GM23338 (cell line): ENCODE measurements around the gene SARDH. TPM values are rescaled to one million over a fixed set of nuclear protein-coding genes. Genes with fewer than 3 reads are reported as not detected.

ENCODE experiments used
- ATAC-seq: fragments of 200-7000 bp; cut with Tn5 transposase; 3 replicates; pipeline ENCODE4 v1.9.1; 2020
- DNase-seq: peaks from one replicate; pipeline ENCODE4 v3.0.0-alpha.2; 2015; ENCODE audit warnings: low spot score
- H2AFZ ChIP-seq: fragments of 200-600 bp; sonication (generic); 2 replicates; pipeline ENCODE4 v1.8.0; 2016; ENCODE audit warnings: antibody characterized with exemption, mild to moderate bottlenecking, moderate library complexity
- H3F3A ChIP-seq: fragments of 200-600 bp; sonication (generic); replicated peaks from 2 replicates; pipeline ENCODE4 v1.8.0; 2017; ENCODE audit warnings: antibody characterized with exemption, mixed run types, low read depth
- H3K27ac ChIP-seq: fragments of 200-600 bp; sonication (generic); 2 replicates; pipeline ENCODE4 v1.6.1; 2016; ENCODE audit warnings: low read depth
- H3K27me3 ChIP-seq: fragments of 200-600 bp; sonication (generic); 2 replicates; pipeline ENCODE4 v1.8.0; 2016; ENCODE audit warnings: mild to moderate bottlenecking, mixed run types, moderate library complexity; ENCODE audit not compliant: insufficient read depth
- H3K36me3 ChIP-seq: fragments of 200-600 bp; sonication (generic); 2 replicates; pipeline ENCODE4 v1.8.0; 2016; ENCODE audit warnings: mild to moderate bottlenecking; ENCODE audit not compliant: insufficient read depth
- H3K4me1 ChIP-seq: fragments of 200-600 bp; sonication (generic); 2 replicates; pipeline ENCODE4 v1.8.0; 2016; ENCODE audit warnings: mild to moderate bottlenecking, moderate library complexity; ENCODE audit not compliant: insufficient read depth
- H3K4me2 ChIP-seq: fragments of 200-600 bp; sonication (generic); 2 replicates; pipeline ENCODE4 v1.7.1; 2017; ENCODE audit warnings: mixed run types
- H3K4me3 ChIP-seq: fragments of 200-600 bp; sonication (generic); 2 replicates; pipeline ENCODE4 v1.6.1; 2016; ENCODE audit warnings: mixed run types
- H3K79me2 ChIP-seq: fragments of 200-600 bp; sonication (generic); replicated peaks from 2 replicates; pipeline ENCODE4 v1.8.0; 2017; ENCODE audit warnings: mild to moderate bottlenecking; ENCODE audit not compliant: insufficient read depth
- H3K9me2 ChIP-seq: fragments of 200-600 bp; sonication (generic); 2 replicates; pipeline ENCODE4 v1.8.0; 2017; ENCODE audit not compliant: insufficient read depth
- H4K20me1 ChIP-seq: fragments of 200-600 bp; sonication (generic); replicated peaks from 2 replicates; pipeline ENCODE4 v1.8.0; 2017; ENCODE audit warnings: mild to moderate bottlenecking; ENCODE audit not compliant: insufficient read depth
- H3K27ac Mint-ChIP-seq: 2 replicates; pipeline ENCODE4 v1.8.0; 2020; ENCODE audit warnings: inconsistent platforms, mild to moderate bottlenecking, moderate library complexity, mixed read lengths
- H3K27me3 Mint-ChIP-seq: 3 replicates; pipeline ENCODE4 v1.8.0; 2022; ENCODE audit warnings: low read depth, mild to moderate bottlenecking, moderate library complexity, mixed read lengths, inconsistent platforms; ENCODE audit not compliant: insufficient read depth, poor library complexity
- H3K36me3 Mint-ChIP-seq: 3 replicates; pipeline ENCODE4 v1.8.0; 2021; ENCODE audit warnings: low read depth, mild to moderate bottlenecking, inconsistent platforms, moderate library complexity, mixed read lengths
- H3K4me1 Mint-ChIP-seq: 3 replicates; pipeline ENCODE4 v1.8.0; 2020; ENCODE audit warnings: mild to moderate bottlenecking, inconsistent platforms, mixed read lengths
- H3K4me3 Mint-ChIP-seq: 3 replicates; pipeline ENCODE4 v1.8.0; 2021; ENCODE audit warnings: moderate library complexity, mild to moderate bottlenecking, inconsistent platforms, mixed read lengths
- H3K9me3 Mint-ChIP-seq: 3 replicates; pipeline ENCODE4 v1.8.0; 2020; ENCODE audit warnings: moderate library complexity, mild to moderate bottlenecking, inconsistent platforms, mixed read lengths
- REST ChIP-seq: IDR thresholded peaks from one replicate; pipeline ENCODE4 v1.6.1; 2018; ENCODE audit warnings: antibody characterized with exemption; ENCODE audit not compliant: unreplicated experiment
- ZNF462 ChIP-seq: fragments of 250-450 bp; sonication (Bioruptor Pico); IDR thresholded peaks from 2 replicates; pipeline ENCODE4 v1.5.0; 2020; ENCODE audit warnings: mild to moderate bottlenecking, moderate library complexity
- polyA plus RNA-seq: library from polyadenylated mRNA; unstranded; fragments of >200 nt; fragmentation: Nextera tagmentation; extraction: Ambion mirVana; gene quantifications from 2 replicates; pipeline ENCODE4 v1.2.1, GENCODE V29; 2016
- total RNA-seq: library from RNA; depleted of rRNA; stranded (reverse); fragments of >200 nt; shearing (Covaris generic); gene quantifications from 2 replicates; pipeline ENCODE4 v1.2.3, GENCODE V29; 2014

SARDH gene
- total and polyA plus RNA-seq, 2 experiments from 2014 or later, result 2.8 to 10.4 TPM

- Histone ChIP-seq H3F3A (no peaks in the 10 kb centered on the region), H2AFZ (no peak overlapping the region), H3K27ac (no peak overlapping the region), H4K20me1 (no peaks in the 10 kb centered on the region), H3K4me1 (no peaks in the 10 kb centered on the region), H3K9me2 (no peaks in the 10 kb centered on the region), H3K36me3 (no peaks in the 10 kb centered on the region), H3K27me3 (no peaks in the 10 kb centered on the region), H3K4me3 (no peak overlapping the region), H3K79me2 (no peaks in the 10 kb centered on the region), H3K4me2 (no peak overlapping the region)
- Mint-ChIP-seq H3K4me1 (no peaks in the 10 kb centered on the region), H3K36me3 (peaks cover 11% of the 10 kb centered on the region), H3K9me3 (no peaks in the 10 kb centered on the region), H3K4me3 (no peak overlapping the region), H3K27ac (no peak overlapping the region), H3K27me3 (peaks cover 10% of the 10 kb centered on the region)
- ATAC-seq, result no peak
- TF ChIP-seq REST, result no peak
- TF ChIP-seq ZNF462 (CRISPR knock-in tag), result no peak
- no peak for DNase-seq
Measured at GRCh38 chr9:133775291-133775690, 37.1 kb upstream of the SARDH start.
